GM19452 (cell line): ENCODE data around the gene CCDC40.
"Not testable (repeated sequence)": the region's sequence is repeated elsewhere in the genome, so short reads cannot be mapped to it uniquely, and the experiment has no call there.

Experiments
- ATAC-seq: cut with Tn5 transposase; IDR thresholded peaks from one replicate; pipeline ENCODE4 v1.9.1; 2021; ENCODE audit not compliant: unreplicated experiment

CCDC40 gene

GRCh38 chr17:80035937-80036714, at the start of gene CCDC40:
CCDC40 (plus strand) TSS chr17:80036642; CDS start chr17:80036663, 21 bp downstream.
- no peak for ATAC-seq

- ATAC-seq: no peak
Observed at GRCh38 chr17:79987187-79987934, 49.1 kb upstream of the CCDC40 start.

- ATAC-seq: no peak
Observed at GRCh38 chr17:79987935-79988184, 48.6 kb upstream of the CCDC40 start.

GRCh38 chr17:79988185-79988971, 48.1 kb upstream of the CCDC40 start:
- ATAC-seq: no peak

GRCh38 chr17:79989106-79989835, 47.2 kb upstream of the CCDC40 start:
- no peak for ATAC-seq

- no peak for ATAC-seq
Observed at GRCh38 chr17:79990051-79990592, 46.3 kb upstream of the CCDC40 start.

- ATAC-seq: no peak
Observed at GRCh38 chr17:79990704-79991103, 45.7 kb upstream of the CCDC40 start.

GRCh38 chr17:79991140-79991923, 45.1 kb upstream of the CCDC40 start:
- ATAC-seq: no peak

GRCh38 chr17:79991924-79992648, 44.4 kb upstream of the CCDC40 start:
- ATAC-seq: no peak

- ATAC-seq: no peak
Observed at GRCh38 chr17:79992649-79993389, 43.6 kb upstream of the CCDC40 start.

GRCh38 chr17:79993390-79994227, 42.8 kb upstream of the CCDC40 start:
- no peak for ATAC-seq

GRCh38 chr17:79994228-79994569, 42.2 kb upstream of the CCDC40 start:
- ATAC-seq: not testable (repeated sequence)

GRCh38 chr17:79994602-79995001, 41.8 kb upstream of the CCDC40 start:
- no peak for ATAC-seq

- ATAC-seq: no peak
Observed at GRCh38 chr17:79995696-79996095, 40.7 kb upstream of the CCDC40 start.

GRCh38 chr17:79996291-79996690, 40.2 kb upstream of the CCDC40 start:
- ATAC-seq: no peak

GRCh38 chr17:79997011-79997660, 39.3 kb upstream of the CCDC40 start:
- no peak for ATAC-seq

- no peak for ATAC-seq
Observed at GRCh38 chr17:80000136-80000535, 36.3 kb upstream of the CCDC40 start.
